HL-60 (cell line): Measurements from ENCODE around the gene KRT3.

Experiments
- DNase-seq, 2 experiments: peaks; one replicate each; pipeline ENCODE4 v3.0.0-alpha.2; 2010 to 2020; ENCODE audit warnings: low read depth in 1 of 2, low spot score in 1 of 2
- H3K27ac ChIP-seq: fragments of 250-450 bp; sonication (Bioruptor Pico); replicated peaks from 2 replicates; pipeline ENCODE4 v1.5.1; 2020; ENCODE audit warnings: mild to moderate bottlenecking, moderate library complexity
- H3K27me3 ChIP-seq: fragments of 250-450 bp; sonication (Bioruptor Pico); 2 replicates; pipeline ENCODE4 v1.5.1; 2021; ENCODE audit warnings: mild to moderate bottlenecking, moderate library complexity; ENCODE audit not compliant: insufficient read depth, poor library complexity, severe bottlenecking
- H3K4me3 ChIP-seq: replicated peaks from 2 replicates; pipeline ENCODE4 v1.5.1; 2011; ENCODE audit warnings: mild to moderate bottlenecking, control low read depth, low read length; ENCODE audit not compliant: insufficient read depth
- CTCF ChIP-seq: IDR thresholded peaks from one replicate; pipeline ENCODE4 v1.5.1; 2011; ENCODE audit warnings: low read length, control low read depth, inconsistent platforms; ENCODE audit not compliant: insufficient read depth
- GABPA ChIP-seq: IDR thresholded peaks from 2 replicates; pipeline ENCODE4 v1.6.1; 2012; ENCODE audit warnings: low read depth
- POLR2AphosphoS5 ChIP-seq: IDR thresholded peaks from 2 replicates; pipeline ENCODE4 v1.6.1; 2012; ENCODE audit warnings: low read depth
- REST ChIP-seq: IDR thresholded peaks from 2 replicates; pipeline ENCODE4 v1.6.1; 2012; ENCODE audit warnings: low read depth; ENCODE audit not compliant: insufficient replicate concordance
- SPI1 ChIP-seq: IDR thresholded peaks from 2 replicates; pipeline ENCODE4 v1.6.1; 2012; ENCODE audit warnings: low read depth, mild to moderate bottlenecking, borderline replicate concordance

Gene KRT3

GRCh38 chr12:52826611-52827498, 30.9 kb upstream of the KRT3 start:
- DNase-seq: no peak
- Histone ChIP-seq H3K4me3 (no peak overlapping the region), H3K27ac (no peak overlapping the region), H3K27me3 (no peaks in the 10 kb centered on the region)
- TF ChIP-seq REST: no peak
- TF ChIP-seq GABPA: no peak
- no peak for TF ChIP-seq CTCF
- TF ChIP-seq SPI1: no peak

- Histone ChIP-seq H3K27me3 (peaks cover under 1% of the 10 kb centered on the region), H3K27ac (no peak overlapping the region), H3K4me3 (no peak overlapping the region)
- TF ChIP-seq CTCF (no peak), REST (no peak), SPI1 (no peak), GABPA (no peak), POLR2AphosphoS5 (no peak)
- no peak for DNase-seq
Measured at GRCh38 chr12:52825961-52826360, 30.0 kb upstream of the KRT3 start.

- peaks cover 2% of the 10 kb centered on the region for H3K27me3 ChIP-seq
- no peak for DNase-seq
- no peak overlapping the region for H3K4me3 ChIP-seq
- H3K27ac ChIP-seq: no peak overlapping the region
- TF ChIP-seq REST (no peak), SPI1 (no peak), GABPA (no peak), POLR2AphosphoS5 (no peak), CTCF (no peak)
Measured at GRCh38 chr12:52824741-52825410, 29.0 kb upstream of the KRT3 start.
